Measurements from ENCODE around the gene HERC4.

HERC4 gene

DNA sequence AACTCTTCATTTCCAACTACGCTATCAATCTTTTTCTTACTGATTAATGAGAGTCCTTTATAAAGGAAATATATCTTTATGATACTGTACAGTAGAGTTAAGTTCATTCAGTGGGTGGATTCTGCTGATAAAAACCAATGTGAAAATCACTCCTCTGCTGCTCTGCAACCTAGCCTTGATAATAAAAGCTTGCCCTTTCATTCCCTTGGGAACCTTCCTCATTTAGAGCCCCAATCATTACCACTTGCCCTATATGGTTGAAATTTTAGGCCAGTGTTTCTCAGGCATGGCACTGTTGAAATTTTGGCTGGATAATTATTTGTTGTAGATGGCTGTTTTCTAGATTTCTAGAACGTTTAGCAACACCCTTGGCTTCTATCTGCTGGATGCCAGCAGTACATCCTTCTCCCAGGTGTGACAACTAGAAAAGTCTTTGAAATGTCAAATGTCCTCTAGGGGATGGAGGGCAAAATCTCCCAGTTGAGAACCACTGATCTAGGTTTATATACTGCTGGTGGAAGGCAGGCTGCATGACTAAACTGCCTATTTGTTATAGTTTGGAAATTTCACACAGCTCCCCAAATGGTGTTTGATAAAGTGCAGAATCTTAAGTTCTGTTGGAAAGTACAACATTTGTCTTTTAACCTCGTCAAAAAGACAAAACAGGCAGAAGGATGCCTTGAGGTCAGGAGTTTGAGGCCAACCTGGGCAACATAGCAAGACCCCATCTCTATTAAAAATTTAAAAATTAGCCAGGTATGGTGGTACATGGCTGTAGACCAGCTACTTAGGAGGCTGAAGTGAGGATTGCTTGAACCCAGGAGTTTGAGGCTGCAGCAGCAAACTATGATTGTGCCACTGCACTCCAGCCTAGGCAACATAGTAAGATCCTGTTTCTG, 199.5 kb downstream of the HERC4 start:
- DNase-seq: no peak
